Activated CD4-positive, alpha-beta T cell treated with anti-CD3 and anti-CD28 coated beads, Interleukin-2, amount 50 U/mL, for 24 hours (primary cell): ENCODE measurements around the gene KCNQ1.

Source experiments
- DNase-seq, 2 donors: peaks; one replicate each; pipeline ENCODE4 v3.0.0-alpha.2; 2020; ENCODE audit warnings: low read depth in 1 of 2, low spot score in 1 of 2

The KCNQ1 gene

DNA sequence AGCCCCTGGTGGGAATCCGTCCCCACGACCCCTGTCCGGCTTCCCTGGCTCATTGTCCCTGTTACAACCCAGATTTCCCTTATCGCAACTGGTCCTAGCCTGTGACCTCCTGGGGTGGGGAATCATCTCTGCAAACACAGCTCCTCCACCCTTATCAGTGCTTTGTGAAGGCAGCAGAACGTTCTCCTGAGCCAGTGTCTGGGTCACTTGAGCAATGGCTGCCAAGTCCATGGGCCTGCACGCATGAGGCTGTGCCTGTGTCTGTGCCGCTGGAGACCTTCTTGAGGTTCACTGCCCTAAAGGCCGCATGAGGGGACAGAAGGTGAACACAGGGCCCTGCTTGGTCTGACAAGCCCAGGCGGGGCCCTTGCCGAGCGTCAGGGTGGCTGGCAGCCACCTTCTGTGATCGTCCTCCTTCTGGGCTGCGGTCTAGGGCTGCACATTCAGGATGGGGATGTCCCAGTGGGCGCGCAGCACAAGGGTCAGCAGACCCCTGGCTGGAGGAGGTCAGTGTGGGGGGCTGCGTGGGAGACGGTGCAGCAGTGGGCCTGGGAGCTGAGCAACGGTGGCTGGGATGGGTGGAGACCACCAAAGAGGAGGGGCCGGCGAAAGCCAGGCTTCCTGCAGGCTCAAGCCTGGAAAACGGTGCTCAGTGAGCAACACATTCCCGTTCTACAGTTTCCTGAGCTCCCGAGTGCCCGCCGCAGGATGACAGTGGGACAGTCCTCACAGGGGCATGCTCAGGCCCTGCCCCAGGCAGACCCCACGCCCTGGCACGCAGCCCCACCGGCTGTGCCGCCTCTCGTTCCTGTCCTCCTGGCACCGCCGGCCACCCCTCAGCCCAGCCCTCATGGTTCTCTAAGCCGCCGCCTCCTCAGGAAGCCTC, 366.6 kb downstream of the KCNQ1 start:
- DNase-seq, result no peak

DNA sequence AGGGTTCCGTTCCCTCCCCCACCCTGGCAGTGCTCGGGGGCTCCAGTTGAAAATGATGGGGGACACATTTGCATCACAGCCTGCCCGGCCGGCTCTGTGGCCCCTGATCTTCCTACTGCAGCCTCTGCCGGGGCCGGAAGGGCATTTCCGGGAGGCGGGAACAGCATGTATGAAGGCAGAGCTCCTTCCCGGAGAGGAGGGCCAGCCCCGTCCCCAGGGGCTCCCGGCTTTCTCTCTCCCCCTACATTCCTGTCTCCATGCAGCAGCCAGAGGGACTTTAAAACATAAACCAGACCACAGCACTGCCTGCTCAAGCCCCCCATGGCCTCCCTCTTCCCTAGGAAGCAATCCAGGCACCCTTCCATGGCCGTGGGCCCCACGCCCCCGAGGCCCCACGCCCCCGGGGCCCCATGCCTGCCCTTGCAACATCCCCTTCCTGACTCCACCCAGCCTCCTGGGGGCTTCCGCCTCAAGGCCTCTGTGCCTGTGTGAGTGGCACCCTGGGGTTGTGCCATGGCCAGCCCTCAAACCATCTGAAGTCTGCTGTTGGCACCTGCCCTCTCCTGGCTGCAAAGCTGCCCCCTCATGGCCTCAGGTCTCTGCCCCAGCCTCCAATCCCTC, 367.7 kb downstream of the KCNQ1 start:
- no peak for DNase-seq

DNA sequence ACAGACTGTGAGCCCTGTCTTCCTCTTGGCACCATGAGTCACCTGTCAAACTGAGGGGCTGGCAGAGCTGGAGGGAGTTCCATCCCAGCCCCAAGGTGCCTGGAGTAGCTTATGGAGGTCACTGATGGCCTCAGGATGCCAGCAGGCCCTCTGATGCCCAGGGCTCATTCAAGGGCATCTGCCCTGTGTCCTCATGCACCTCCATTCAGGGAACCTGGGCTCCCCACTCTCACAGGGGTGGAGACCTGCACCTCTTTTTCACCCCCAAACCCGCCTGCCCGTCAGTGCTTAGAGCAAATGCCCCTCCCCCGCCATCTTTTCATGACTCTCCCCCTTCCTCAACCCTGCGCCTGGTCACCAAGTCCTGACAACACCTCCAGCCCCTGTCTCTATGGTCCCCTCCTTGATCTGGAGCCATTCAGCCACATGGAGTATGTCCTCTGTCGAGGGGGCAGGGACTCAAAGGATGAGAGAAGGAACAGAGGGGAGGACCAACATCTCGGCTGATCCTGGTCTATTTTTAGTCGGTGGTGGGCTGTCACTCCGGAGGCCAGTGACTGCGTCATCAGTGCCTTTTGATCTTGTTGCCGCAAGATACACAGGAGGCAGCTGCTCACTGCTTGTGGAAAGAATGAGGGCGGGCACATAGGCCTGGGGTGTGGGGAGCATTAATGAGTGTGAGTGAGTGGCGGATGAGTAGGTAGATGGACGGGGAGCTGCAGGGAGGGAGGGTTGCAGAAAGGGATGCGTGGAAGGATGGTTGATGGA, 368.5 kb downstream of the KCNQ1 start:
- no peak for DNase-seq

DNA sequence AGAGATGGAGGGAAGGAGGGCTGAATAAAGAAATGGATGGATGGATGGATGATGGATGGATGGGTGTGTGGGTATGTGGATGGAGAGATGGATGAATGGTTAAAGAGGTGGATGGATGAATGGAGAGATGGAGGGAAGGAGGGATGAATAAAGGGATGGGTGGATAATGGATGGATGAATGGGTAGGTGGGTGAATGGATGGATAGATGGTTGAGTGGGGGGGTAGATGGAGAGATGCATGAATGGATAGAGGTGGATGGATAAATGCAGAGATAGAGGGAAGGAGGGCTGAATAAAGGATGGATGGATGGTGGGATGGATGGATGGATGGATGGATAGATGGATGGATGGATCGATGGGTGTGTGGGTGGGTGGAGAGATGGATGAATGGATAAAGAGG, 369.2 kb downstream of the KCNQ1 start:
- DNase-seq, result no peak

DNA sequence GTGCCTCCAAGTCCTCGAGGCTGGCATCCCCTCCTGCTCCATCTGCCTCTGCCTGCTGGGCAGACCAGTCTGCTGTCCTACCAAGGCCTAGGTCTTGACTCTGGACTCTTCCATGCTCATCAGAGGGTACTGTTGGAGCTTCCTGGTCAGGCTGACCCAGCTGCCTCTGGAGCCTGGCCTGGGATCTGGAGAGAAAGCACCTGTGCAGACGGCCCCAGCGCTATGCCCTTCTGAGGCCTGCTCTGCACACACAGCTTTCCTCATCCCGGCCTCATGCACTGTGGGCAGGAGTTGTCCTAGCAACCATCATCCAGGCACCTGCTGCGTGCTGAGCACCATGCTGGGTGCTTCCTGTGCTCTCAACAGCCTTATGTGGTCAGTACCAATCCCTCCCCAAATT, 369.9 kb downstream of the KCNQ1 start:
- no peak for DNase-seq

DNA sequence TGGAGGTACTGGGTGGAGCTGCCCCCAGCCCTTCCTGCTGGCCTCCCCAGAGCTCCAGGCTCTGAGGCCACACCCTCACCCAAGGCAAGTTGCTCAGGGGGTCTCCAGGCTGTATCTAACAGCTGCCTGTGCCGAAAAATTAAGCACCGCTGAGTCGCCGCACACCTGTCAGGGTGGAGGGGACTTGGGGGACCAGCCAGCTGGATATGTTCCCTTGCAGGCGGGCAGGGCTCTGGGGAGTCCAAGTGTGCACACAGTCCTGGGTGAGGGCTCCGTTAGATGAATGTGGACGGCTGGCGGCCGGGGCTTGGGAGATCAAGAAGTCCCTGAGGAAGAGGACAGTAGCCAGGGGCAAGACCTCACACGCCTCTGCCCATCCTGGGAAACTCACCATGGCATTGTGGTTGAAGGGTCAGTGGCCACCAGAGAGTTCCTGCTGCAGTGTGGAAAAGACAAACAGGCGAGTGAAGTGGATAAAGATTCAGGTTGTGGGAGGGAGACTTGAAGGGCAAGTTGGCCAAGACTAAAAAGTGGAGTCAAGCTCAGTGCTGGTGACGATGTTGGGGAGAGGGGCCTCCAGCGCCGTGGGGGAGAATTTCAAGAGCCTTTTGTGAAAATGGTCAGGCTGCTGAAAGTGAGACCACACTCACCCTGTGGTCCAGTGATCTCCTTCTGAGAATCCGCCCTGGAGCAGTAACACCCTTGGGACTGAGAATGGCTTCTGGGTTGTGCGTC, 371.1 kb downstream of the KCNQ1 start:
- no peak for DNase-seq

DNA sequence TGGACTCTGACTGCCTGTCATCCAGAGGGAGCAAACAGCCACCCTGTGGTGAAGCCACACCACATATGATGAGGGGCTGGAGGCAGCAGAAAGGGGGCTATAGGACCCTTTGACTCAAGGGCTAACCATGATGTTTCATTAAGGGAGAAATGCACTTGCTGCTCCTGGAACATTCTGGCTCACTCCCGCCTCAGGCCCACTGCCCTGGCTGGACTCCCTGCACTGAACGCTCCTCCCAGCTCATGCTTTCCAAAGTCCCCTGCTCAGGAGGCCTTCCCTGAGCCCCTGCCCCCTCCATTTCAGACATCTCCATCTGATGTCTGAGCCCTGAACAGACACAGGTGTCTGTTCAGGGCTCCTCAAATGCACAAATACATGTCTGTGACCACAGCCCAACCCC, 371.7 kb downstream of the KCNQ1 start:
- no peak for DNase-seq

DNA sequence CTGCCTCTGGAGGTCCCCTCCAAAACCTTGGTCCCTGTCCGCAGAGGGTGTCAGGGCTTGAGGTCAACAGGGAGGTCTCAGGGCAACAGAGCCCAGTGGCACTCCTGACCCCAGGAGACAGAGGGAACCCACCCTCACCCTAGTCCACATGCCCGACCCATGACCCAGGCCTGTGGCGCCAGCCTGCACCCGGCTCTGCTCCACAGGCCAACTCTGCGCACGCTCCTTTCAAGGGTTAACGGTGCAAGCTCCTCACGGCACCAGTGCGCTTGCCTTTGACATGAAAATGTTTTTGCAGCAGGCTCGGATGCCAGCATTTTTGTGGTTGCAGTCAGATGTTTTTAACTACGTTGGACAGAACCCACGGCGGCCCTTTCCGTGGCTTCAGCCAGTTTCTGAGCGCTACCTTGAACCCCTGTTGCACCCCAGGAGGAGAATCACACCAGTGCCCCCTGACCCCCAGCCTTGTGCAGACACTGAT, 372.2 kb downstream of the KCNQ1 start:
- no peak for DNase-seq

DNA sequence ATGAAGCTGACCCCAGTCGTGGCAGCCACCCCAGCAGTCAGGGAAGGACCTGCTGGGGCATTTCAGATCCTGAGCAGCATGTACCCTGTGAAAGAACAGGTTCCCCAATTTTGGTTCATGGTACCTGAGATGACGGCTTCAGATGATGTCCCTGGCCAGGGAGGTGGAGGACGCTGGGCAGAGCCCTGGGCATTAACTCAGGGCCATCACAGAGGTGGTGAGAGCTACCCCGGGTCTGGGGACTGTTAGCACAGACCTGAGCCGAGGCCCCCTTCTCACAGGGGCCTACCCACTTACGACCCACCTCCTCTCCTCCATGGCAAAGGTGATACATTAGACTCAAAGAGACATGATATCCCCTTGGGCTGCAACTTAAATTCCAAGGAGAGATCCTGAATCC, 372.6 kb downstream of the KCNQ1 start:
- DNase-seq, result no peak

DNA sequence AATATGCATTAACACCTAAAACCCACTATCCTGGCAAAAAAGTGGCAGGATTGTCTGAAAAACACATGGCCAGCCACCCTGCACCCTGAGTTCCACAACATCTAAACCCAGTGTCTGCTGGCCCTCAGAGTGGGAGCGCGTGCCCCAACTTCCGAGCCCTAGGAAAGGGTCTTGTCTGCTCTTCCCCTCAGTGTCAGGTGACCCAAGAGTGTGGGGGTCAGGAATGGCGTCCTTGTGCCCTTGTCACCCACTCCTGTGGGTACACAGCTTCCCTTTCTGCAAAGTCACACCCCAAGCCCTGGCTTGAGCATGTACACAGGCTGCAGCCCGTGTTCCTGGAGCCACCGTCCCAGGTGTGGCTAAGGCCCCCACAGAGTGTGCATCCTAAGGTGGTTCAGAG, 373.2 kb downstream of the KCNQ1 start:
- no peak for DNase-seq

DNA sequence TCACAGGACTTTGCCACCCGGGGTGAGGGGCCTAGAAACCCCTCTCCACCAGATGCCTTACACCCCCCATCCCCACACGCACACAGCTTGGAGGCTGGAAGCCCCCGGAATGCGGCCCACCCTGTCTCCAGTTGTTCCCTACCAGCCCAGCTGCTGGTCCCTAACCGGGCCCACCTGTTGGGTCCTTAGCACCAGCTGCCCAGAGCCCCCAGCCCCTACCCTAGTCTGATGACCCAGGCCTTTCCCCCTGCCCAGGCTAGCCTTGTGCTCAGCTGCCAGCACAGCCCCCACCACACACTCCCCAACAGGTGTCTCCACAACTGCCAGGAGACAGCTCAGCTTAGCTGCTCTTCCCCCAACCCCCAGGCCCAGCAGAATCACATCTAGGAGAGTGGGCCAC, 373.7 kb downstream of the KCNQ1 start:
- no peak for DNase-seq

DNA sequence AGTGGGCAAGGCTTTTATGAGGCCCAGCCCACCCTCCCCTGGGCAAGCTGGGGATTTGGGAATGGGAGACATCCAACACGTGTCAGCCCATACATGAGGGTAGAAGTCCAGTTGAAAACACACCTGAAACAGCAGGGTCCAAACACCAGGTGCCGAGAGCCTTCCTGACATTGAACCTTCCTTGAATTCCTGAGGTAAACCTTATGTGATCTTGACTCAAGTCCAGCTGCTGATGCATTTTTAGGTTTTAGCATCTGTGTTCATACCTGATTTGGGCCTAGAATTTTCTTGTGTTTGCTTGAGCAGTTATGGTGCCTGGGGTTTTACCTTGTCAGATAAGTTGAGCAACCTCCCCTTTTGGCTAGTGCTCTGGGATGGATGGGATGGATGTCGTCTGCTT, 374.5 kb downstream of the KCNQ1 start:
- DNase-seq, result no peak

DNA sequence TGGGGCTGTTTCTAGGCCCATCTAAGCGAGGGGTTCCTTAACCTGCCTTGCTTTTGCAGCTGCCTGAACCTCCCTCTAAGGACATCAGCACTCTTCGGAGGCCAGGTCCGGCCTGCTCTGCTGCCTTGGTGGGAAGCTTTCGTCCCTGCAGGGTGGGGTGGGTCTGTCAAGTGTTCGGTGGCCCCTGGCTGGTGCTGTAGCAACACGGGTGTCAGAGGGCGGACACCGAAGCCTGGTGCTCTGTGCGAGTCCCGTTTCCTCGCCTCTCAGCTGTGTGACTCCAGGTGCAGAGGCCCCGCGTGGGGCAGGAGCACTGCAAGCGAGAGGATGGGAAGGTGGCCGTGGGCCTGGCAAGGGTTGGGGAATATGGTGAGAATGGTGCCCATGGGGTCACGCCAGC, 376.2 kb downstream of the KCNQ1 start:
- DNase-seq, result no peak

DNA sequence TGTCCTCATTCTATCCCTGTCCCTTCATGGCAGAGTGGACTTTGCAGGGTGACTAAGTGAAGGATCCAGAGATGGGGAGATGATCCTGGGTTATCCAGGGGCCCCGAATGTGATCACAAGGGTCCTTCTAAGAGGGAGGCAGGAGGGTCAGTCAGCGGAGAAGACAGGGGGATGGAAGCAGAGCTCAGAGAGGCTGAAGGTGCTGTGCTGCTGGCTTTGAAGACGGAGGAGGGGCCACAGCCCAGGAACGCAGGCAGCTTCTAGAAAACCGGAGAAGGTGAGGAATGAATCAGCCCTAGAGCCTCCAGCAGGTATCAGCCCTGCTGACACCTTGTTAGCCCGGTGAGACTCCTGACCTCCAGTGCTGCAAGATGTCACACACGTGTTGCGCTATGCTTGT, 377.1 kb downstream of the KCNQ1 start:
- no peak for DNase-seq

DNA sequence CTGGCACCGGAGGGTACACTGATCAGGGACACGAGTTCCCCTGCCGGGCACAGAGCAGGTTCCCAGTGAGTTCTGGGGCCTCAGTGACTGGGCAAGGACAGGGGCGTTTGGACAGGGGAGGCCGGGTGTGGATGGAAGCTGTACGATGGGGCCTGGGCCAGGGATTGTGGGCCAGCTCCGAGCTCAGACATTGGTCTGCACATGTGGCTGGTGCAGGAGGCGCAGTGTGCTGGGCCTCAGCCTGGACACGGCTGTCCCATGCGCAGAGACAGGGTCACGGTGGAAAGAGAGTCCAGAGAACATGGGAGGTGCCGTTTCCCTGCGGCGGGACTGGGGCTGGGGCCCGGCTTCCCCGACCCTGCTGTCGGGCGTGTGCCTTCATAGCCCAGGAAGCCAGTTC, 380.0 kb downstream of the KCNQ1 start:
- DNase-seq, result no peak

DNA sequence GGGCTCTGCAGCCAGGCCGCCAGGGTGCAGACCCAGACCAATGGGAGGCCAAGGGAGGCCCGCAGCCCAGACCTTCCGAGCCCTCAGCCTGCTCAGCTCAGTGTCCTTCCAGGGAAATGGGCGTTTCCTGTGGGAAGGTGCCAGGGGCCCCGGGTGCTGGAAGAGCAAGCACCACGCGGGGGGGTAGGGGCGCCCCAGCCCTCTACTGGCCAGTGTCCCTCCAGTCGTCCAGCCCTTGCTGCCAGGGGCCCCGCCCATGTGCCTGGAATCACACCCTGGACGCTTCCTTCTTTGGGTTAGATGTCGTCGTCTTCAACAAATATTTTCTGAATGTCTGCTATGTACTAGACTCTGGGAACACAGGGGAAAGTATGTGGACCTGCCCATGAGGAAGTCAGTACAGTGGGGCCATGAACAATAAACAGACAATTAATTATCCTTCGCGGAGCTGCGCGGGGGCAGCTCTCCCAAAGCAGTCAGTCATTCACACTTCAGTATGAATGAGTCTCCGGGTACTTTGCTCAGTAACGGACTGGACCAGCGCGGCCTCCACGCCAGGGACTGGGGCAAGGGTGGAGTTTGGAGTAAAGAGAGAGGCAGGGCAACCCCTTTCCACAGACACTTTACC, 380.6 kb downstream of the KCNQ1 start:
- no peak for DNase-seq

DNA sequence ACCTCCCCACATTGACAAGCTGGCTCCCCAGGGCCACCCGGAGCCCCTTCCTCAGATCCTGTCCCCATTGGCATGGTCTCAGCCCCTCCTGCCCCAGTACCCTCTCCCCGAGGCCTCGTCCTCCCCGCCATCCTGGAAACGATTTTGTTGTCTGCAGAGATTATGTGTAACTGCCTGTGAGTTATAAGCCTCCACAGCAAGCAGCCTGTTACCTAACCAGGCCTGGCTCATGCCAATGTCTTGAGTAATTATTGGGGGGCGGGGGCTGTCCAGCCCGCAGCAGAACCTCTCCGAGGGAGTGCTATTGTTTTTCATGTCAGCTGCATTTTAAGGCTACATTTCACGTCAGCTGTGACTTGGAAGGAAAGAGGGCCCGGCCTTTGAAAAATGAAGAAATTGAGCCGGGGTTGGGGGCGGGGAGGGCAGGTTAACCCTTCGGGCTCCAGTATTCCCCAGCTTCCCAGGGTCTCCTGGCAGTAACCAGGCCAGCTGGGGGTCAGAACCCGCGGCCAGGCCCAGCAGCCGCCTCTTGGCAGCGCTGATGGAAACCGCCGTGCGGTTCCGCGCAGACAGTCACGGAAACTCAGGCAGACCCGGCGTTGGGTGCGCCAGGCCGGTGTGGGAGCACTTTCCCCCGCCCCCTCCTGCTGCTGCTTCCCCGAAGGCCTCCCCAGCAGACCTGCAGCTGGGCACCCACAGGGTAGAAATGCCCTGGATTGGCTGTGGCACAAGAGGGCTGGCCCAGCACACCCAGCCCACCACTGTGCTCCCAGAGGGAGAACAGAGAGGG, 381.3 kb downstream of the KCNQ1 start:
- no peak for DNase-seq

DNA sequence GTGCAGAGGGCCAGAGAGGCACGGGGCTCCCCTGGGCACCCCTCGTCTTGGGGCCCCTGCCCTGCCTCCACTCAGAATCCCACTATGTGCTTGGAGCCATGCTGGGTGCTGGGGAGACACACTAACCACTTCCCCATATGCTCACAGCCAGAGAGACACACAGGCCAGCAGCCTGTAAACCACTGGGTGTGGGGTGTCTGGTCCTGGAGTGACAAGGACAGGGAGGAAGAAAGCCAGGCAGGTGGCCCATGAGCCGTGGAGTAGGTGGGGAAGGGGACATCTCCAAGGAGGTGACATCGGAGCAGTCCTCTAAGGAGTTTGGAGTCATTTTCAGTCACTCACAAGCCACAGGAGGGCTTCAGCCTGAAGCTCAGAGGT, 381.9 kb downstream of the KCNQ1 start:
- DNase-seq, result no peak

DNA sequence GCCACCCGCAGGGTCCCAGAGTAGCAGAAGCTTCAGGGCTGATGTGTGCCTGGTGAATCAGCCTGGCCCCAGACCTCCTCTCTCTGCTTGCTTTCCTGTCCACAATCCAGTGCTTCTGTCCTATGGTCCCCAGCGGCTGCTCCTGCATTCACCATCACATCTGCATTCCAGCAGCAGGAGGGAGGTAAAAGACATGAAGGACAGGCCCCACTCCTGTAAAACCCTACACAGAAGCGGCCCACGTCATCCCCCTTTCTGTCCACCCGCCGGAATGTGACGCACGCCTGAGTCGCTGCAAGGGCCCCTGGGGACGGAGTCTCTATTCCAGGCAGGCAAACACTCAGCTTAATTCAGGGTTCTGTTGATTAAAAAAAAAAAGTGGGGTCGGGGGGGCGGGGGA, 382.4 kb downstream of the KCNQ1 start:
- no peak for DNase-seq

DNA sequence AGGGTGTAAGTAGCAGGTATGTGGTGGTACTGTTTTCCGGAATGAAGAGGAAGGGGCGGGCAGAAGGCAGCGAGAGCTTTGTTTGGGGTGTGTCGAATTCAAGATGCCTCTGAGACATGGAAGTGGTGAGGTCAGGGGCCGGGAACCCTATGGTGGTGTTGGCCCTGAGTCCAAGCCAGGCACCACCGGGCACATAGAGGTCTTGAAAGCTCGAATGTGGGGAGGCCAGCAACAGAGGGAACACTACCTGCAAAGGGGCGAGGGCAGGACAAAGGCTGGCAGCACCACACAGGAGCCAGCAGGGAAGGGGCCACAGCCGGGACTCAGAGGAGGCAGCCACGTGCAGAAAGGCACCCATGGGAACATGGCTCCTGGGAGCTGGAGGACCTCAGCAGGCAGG, 383.0 kb downstream of the KCNQ1 start:
- DNase-seq, result no peak
